ENCODE results near the gene MYOM3.

GRCh38 chr1:24109686-24110475, 2.1 kb downstream of the MYOM3 start:
- TF ChIP-seq POLR2AphosphoS5 (IDR thresholded peaks at IDR 0.05; ENCODE audit: low read depth, low read length), result no peak
- no peak for TF ChIP-seq TAF1 (IDR thresholded peaks at IDR 0.05; ENCODE audit: low read depth, low read length)
- no peak for TF ChIP-seq POLR2A (IDR thresholded peaks at IDR 0.05; ENCODE audit: low read depth, low read length)
- TF ChIP-seq POU2F2 (IDR thresholded peaks at IDR 0.05; ENCODE audit: low read depth, low read length), result no peak
- no peak for TF ChIP-seq PAX5 (IDR thresholded peaks at IDR 0.05; ENCODE audit: insufficient read depth, low read length, severe bottlenecking)
- no peak for TF ChIP-seq SPI1 (IDR thresholded peaks at IDR 0.05; ENCODE audit: low read depth, low read length)

Measured in GM12891 (cell line).